OCI-LY1 (cell line): ENCODE results near the gene PRPS1.

ENCODE experiments used
- EZH2 ChIP-seq: fragments of 200-600 bp; sonication (generic), shearing (Covaris generic); IDR thresholded peaks from 2 replicates; pipeline ENCODE4 v1.8.0; 2017; ENCODE audit warnings: borderline replicate concordance, mixed run types, mild to moderate bottlenecking, antibody characterized with exemption, low read length, moderate library complexity, mixed read lengths
- TF ChIP-seq, protein P1 (sequence below): fragments of 200-600 bp; sonication (generic), shearing (Covaris generic); IDR thresholded peaks from 2 replicates; pipeline ENCODE4 v1.5.1; 2017; ENCODE audit warnings: mild to moderate bottlenecking, antibody characterized with exemption, low read length, moderate library complexity, mixed read lengths

DNA sequence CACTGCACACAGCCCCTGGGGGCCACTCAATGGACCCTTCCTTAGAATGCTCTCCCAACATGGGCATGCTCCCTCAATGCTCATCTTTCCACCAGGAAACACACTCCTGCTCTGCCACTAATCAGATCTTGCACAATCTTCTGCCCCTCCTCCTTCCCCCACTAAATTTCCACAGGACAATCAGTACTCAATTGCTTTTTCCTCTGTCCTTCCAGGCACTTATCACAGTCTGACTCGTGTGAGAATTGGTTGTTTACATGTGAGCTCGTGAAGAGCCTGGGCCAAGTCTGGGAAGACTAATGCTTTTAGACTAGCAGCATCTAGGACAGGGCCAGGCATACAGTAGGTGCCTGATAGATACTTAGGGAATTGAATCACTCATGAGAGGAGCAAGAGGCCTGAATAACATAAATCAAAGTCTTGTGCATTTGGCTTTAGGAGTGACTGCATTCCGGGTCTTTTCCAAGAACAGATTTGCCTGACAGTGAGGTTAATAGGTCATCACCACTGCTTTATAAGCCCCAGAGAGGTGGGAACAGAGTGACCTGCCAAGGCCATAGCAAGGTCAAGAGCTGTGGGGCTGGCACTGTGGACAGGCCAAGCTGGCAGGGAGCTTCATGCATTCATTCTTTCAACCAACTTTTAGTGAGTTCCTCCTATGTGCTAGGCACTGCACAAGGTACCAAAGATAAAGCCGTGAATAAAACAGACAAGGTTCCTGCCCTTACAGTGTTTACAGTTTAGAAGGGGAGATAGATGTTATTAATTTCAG lies 55.0 kb downstream of the PRPS1 start:
- TF ChIP-seq, protein P1, sequence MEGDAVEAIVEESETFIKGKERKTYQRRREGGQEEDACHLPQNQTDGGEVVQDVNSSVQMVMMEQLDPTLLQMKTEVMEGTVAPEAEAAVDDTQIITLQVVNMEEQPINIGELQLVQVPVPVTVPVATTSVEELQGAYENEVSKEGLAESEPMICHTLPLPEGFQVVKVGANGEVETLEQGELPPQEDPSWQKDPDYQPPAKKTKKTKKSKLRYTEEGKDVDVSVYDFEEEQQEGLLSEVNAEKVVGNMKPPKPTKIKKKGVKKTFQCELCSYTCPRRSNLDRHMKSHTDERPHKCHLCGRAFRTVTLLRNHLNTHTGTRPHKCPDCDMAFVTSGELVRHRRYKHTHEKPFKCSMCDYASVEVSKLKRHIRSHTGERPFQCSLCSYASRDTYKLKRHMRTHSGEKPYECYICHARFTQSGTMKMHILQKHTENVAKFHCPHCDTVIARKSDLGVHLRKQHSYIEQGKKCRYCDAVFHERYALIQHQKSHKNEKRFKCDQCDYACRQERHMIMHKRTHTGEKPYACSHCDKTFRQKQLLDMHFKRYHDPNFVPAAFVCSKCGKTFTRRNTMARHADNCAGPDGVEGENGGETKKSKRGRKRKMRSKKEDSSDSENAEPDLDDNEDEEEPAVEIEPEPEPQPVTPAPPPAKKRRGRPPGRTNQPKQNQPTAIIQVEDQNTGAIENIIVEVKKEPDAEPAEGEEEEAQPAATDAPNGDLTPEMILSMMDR: no peak
- TF ChIP-seq EZH2: no peak
